Measurements from ENCODE around the gene GIMAP1.

The GIMAP1 gene

DNA sequence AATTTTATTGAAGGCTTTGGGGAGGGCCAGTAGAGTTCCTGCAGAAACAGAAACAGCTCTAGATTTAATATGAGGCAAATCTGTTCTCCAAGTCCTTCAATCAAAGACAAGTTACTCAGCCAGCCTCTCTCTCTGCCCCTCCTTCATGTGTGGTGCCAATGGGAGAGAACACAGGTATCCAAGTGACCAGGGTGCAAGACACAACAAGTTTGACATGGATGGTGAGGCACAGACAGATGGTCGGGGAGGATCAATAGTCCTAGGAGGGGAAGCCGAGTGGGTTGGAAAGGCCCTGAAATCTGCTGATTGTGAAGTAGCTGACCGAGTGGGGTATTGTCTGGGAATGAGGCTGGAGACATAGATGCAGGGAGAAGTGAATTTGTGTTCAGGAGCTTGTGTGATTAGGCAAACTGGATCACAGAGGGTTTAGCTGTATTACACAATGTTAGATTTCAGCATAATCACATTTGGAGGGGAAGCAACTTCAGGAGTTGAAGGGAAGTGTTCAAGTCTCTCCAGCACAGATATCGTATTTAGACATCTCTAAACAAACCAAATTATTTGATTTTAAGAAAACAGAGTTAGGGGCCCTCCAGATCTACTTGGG, 1.5 kb downstream of the GIMAP1 start:
- H3K27ac ChIP-seq, result no peak overlapping the region
- H2AFZ ChIP-seq (ENCODE audit: low read depth), result no peak overlapping the region
- no peaks in the 10 kb centered on the region for H3K36me3 ChIP-seq (ENCODE audit: insufficient read depth)
- TF ChIP-seq, protein P1, sequence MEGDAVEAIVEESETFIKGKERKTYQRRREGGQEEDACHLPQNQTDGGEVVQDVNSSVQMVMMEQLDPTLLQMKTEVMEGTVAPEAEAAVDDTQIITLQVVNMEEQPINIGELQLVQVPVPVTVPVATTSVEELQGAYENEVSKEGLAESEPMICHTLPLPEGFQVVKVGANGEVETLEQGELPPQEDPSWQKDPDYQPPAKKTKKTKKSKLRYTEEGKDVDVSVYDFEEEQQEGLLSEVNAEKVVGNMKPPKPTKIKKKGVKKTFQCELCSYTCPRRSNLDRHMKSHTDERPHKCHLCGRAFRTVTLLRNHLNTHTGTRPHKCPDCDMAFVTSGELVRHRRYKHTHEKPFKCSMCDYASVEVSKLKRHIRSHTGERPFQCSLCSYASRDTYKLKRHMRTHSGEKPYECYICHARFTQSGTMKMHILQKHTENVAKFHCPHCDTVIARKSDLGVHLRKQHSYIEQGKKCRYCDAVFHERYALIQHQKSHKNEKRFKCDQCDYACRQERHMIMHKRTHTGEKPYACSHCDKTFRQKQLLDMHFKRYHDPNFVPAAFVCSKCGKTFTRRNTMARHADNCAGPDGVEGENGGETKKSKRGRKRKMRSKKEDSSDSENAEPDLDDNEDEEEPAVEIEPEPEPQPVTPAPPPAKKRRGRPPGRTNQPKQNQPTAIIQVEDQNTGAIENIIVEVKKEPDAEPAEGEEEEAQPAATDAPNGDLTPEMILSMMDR (conservative IDR thresholded peaks at IDR 0.05; ENCODE audit: low read depth, low read length), result no peak
- H3K4me1 ChIP-seq (ENCODE audit: low read depth, poor library complexity, severe bottlenecking), result no peaks in the 10 kb centered on the region
- H3K4me3 ChIP-seq (IDR thresholded peaks at IDR 0.05; ENCODE audit: insufficient read depth, low read depth, low read length), result no peak overlapping the region
- no peaks in the 10 kb centered on the region for H3K79me2 ChIP-seq (ENCODE audit: insufficient read depth, low read depth)
- H4K20me1 ChIP-seq (ENCODE audit: insufficient read depth), result no peaks in the 10 kb centered on the region
- H3K4me2 ChIP-seq, result no peak overlapping the region
- H3K27me3 ChIP-seq (ENCODE audit: insufficient read depth, low read depth), result no peaks in the 10 kb centered on the region
- H3K9ac ChIP-seq, result no peak overlapping the region

DNA sequence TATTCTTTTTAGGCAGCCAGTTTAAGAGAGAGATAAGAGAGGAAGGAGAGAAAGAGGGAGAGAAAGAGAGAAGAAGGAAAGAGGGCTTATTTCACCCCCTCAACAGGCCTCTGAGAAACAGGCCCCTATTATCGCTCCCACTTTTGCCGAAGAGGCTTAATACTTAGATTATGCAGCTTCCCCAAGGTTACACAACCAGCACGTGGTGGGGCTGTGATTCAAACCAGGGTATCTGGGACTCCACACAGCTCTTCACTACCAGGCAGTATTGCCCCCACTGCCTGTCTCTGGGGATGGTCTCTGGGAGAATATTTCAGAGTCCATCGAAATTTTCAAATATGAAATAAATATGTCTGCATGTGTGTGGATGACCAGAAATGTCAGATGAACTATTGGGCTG, 3.0 kb downstream of the GIMAP1 start:
- no peaks in the 10 kb centered on the region for H3K36me3 ChIP-seq (ENCODE audit: insufficient read depth)
- no peaks in the 10 kb centered on the region for H3K79me2 ChIP-seq (ENCODE audit: insufficient read depth, low read depth)
- H4K20me1 ChIP-seq (ENCODE audit: insufficient read depth), result no peaks in the 10 kb centered on the region
- H3K4me1 ChIP-seq (ENCODE audit: low read depth, poor library complexity, severe bottlenecking), result no peaks in the 10 kb centered on the region
- no peak overlapping the region for H3K4me3 ChIP-seq (IDR thresholded peaks at IDR 0.05; ENCODE audit: insufficient read depth, low read depth, low read length)
- no peak overlapping the region for H3K27ac ChIP-seq
- H2AFZ ChIP-seq (ENCODE audit: low read depth), result no peak overlapping the region
- TF ChIP-seq, protein P1 (conservative IDR thresholded peaks at IDR 0.05; ENCODE audit: low read depth, low read length), result no peak
- no peak overlapping the region for H3K4me2 ChIP-seq
- H3K9ac ChIP-seq, result no peak overlapping the region
- no peaks in the 10 kb centered on the region for H3K27me3 ChIP-seq (ENCODE audit: insufficient read depth, low read depth)

DNA sequence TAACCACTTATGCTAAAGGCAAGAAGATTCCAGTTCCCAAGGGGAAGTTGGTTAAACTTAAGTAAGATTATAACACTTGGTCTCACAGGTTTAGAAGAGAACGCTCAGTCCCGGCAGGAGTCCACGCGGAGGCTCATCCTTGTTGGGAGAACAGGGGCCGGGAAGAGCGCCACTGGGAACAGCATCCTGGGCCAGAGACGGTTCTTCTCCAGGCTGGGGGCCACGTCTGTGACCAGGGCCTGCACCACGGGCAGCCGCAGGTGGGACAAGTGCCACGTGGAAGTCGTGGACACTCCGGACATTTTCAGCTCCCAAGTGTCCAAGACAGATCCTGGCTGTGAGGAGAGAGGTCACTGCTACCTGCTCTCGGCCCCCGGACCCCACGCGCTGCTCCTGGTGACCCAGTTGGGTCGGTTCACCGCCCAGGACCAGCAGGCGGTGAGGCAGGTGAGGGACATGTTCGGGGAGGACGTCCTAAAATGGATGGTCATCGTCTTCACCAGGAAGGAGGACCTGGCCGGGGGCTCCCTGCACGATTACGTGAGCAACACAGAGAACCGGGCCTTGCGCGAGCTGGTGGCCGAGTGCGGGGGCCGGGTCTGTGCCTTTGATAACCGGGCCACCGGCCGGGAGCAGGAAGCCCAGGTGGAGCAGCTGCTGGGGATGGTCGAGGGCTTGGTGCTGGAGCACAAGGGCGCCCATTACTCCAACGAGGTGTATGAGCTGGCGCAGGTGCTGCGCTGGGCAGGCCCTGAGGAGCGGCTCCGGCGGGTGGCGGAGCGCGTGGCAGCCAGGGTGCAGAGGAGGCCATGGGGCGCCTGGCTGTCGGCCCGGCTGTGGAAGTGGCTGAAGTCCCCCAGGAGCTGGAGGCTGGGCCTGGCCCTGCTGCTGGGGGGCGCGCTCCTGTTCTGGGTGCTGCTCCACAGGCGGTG, 3.8 kb downstream of the GIMAP1 start:
- Histone ChIP-seq H3K27me3 (ENCODE audit: insufficient read depth, low read depth) (no peaks in the 10 kb centered on the region), H3K79me2 (ENCODE audit: insufficient read depth, low read depth) (no peaks in the 10 kb centered on the region), H3K4me3 (IDR thresholded peaks at IDR 0.05; ENCODE audit: insufficient read depth, low read depth, low read length) (no peak overlapping the region), H2AFZ (ENCODE audit: low read depth) (no peak overlapping the region), H3K4me1 (ENCODE audit: low read depth, poor library complexity, severe bottlenecking) (no peaks in the 10 kb centered on the region), H3K9ac (no peak overlapping the region), H3K27ac (no peak overlapping the region), H3K36me3 (ENCODE audit: insufficient read depth) (no peaks in the 10 kb centered on the region), H3K4me2 (no peak overlapping the region), H4K20me1 (ENCODE audit: insufficient read depth) (no peaks in the 10 kb centered on the region)
- TF ChIP-seq, protein P1 (conservative IDR thresholded peaks at IDR 0.05; ENCODE audit: low read depth, low read length), result no peak

DNA sequence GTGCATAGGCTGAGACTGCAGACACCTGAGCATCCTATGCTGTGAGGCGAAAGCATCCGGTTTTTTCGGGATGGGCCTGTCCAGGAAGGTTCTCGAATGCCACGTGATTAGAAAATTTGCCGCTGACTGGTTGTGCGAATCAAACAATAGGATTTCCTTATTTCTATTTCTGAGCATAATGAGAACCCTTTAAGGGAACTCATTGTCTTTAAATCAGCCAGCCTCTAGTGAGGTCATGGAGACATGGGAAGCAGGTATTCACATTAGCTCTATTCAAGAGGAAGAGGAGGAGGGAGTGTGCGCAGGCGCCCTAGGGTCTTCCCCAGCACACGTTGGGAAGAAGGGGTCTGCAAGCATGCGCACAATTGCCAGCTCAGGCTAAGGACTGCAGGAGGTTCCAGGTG, 5.6 kb downstream of the GIMAP1 start:
- H3K27ac ChIP-seq, result no peak overlapping the region
- no peaks in the 10 kb centered on the region for H3K4me1 ChIP-seq (ENCODE audit: low read depth, poor library complexity, severe bottlenecking)
- H3K27me3 ChIP-seq (ENCODE audit: insufficient read depth, low read depth), result no peaks in the 10 kb centered on the region
- no peak overlapping the region for H3K4me3 ChIP-seq (IDR thresholded peaks at IDR 0.05; ENCODE audit: insufficient read depth, low read depth, low read length)
- TF ChIP-seq, protein P1 (conservative IDR thresholded peaks at IDR 0.05; ENCODE audit: low read depth, low read length), result no peak
- no peak overlapping the region for H3K9ac ChIP-seq
- no peak overlapping the region for H2AFZ ChIP-seq (ENCODE audit: low read depth)
- H3K4me2 ChIP-seq, result no peak overlapping the region
- H3K36me3 ChIP-seq (ENCODE audit: insufficient read depth), result no peaks in the 10 kb centered on the region
- H3K79me2 ChIP-seq (ENCODE audit: insufficient read depth, low read depth), result no peaks in the 10 kb centered on the region
- no peaks in the 10 kb centered on the region for H4K20me1 ChIP-seq (ENCODE audit: insufficient read depth)

Measured in KMS-11 (cell line).